ENCODE measurements around the gene SCN10A. TPM values are rescaled to one million over a fixed set of nuclear protein-coding genes. Genes with fewer than 3 reads are reported as not detected.

The SCN10A gene
- total RNA-seq, 1 donor = not detected

DNA sequence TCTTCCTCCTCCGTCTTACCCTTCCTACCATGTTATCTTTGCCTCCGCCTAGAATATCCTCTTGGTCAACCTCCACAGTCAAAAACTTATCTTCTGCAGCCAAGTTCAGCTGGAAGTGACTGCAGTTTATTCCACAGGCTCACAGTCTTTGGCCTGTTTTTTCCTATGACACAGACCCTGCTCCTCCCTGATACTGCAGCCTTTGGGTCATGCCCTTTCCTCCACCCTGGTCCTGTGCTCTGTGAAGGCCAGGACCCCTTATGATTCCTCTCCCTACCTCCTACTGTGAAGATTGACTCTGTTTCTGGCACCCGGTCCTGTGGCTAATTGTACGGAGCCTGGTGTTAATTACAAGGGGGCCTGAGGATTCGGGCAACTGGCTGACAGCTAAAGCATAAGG lies 117.3 kb downstream of the SCN10A start:
- TF ChIP-seq, protein P1, sequence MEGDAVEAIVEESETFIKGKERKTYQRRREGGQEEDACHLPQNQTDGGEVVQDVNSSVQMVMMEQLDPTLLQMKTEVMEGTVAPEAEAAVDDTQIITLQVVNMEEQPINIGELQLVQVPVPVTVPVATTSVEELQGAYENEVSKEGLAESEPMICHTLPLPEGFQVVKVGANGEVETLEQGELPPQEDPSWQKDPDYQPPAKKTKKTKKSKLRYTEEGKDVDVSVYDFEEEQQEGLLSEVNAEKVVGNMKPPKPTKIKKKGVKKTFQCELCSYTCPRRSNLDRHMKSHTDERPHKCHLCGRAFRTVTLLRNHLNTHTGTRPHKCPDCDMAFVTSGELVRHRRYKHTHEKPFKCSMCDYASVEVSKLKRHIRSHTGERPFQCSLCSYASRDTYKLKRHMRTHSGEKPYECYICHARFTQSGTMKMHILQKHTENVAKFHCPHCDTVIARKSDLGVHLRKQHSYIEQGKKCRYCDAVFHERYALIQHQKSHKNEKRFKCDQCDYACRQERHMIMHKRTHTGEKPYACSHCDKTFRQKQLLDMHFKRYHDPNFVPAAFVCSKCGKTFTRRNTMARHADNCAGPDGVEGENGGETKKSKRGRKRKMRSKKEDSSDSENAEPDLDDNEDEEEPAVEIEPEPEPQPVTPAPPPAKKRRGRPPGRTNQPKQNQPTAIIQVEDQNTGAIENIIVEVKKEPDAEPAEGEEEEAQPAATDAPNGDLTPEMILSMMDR (IDR thresholded peaks at IDR 0.05; ENCODE audit: insufficient read depth, low read length) = no peak
- no peak for DNase-seq (ENCODE audit: low read depth)
- no peak overlapping the region for H3K4me3 ChIP-seq (ENCODE audit: low read depth, low read length)

DNA sequence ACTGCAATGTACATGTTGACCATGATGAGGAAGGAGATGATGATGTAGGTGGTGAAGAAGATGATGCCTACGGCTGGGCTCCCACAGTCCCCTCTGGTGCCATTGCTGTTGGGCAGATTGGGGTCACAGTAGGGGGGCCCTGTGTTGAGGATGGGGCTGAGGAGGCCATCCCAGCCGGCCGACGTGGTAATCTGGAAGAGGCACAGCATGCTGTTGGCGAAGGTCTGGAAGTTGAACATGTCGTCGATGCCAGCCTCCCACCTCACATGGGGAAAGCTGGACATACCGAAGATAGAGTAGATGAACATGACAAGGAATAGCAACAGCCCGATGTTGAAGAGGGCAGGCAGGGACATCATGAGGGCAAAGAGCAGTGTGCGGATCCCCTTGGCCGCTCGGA lies 118.0 kb downstream of the SCN10A start:
- TF ChIP-seq, protein P1 (IDR thresholded peaks at IDR 0.05; ENCODE audit: insufficient read depth, low read length) = no peak
- H3K4me3 ChIP-seq (ENCODE audit: low read depth, low read length) = no peak overlapping the region
- DNase-seq (ENCODE audit: low read depth) = no peak

DNA sequence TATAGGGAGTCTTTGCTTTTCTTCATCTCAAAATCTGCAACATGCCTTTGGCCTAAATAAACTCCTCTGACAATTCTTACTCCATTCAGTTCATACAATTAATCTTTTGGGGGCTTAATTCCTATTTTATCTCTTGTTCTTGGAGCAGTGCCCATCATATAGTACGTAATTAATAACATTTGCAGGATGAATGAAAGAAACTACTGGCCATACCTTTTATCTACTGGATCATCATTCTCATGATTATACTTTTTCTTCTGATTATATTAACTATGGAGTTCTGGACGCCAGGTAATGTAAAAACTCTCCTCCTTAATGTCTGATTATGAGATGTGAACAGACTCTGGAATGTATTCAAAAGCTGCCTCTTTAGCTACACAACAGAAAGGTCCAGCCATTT lies 120.0 kb downstream of the SCN10A start:
- TF ChIP-seq, protein P1 (IDR thresholded peaks at IDR 0.05; ENCODE audit: insufficient read depth, low read length) = no peak
- no peak overlapping the region for H3K4me3 ChIP-seq (ENCODE audit: low read depth, low read length)
- DNase-seq (ENCODE audit: low read depth) = no peak

DNA sequence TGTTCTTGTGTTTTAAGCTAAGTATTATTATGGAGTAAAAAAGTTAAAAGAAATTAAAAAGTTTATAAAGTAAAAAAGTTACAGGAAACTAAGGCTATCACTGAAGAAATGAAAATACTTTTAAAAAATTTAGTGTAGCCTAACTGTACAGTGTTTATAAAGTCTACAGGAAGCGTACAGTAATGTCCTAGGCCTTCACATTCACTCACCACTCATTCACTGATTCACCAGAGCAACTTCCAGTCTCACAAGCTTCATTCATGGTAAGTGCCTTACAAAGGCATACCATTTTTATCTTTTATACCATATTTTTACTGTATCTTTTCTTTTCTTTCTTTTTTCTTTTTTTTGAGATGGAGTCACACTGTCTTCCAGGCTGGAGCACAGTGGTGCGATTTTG lies 125.8 kb downstream of the SCN10A start:
- no peak overlapping the region for H3K4me3 ChIP-seq (ENCODE audit: low read depth, low read length)
- peak; percentile 10 for DNase-seq (ENCODE audit: low read depth)
- TF ChIP-seq, protein P1 (IDR thresholded peaks at IDR 0.05; ENCODE audit: insufficient read depth, low read length) = no peak

DNA sequence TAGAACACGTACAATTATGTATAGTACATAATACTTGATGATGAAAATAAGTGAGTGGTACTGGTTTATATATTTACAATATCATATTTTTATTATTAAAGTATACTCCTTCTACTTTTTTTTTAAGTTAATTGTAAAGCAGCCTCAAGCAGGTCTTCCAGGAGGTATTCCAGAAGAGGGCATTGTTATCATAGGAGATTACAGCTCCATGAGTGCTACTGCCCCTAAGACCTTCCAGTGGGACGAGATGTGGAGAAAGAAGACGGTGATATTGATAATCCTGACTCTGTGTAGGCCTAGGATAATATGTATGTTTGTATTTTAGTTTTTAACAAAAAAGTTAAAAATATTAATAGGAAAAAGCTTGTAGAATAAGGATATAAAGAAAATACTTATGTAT lies 126.2 kb downstream of the SCN10A start:
- DNase-seq (ENCODE audit: low read depth) = peak; percentile 35
- TF ChIP-seq, protein P1 (IDR thresholded peaks at IDR 0.05; ENCODE audit: insufficient read depth, low read length) = no peak

DNA sequence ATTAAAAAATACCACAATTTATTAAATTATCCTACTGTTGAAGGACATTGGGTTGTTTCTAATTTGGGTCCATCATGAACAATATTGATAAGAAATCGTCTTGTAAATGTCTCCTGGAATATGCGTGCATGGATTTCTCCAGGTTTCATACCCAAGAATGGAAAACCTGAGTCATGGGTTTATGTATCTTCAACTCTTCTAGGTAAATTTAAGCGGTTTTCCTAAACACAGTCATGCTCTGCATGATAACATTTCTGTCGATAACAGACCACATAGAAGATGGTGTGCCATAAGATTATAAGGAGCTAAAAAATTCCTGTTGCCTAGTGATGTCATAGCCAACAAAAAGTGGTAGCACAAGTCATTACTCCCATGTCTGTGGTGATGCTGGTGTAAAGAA lies 126.7 kb downstream of the SCN10A start:
- no peak for DNase-seq (ENCODE audit: low read depth)
- TF ChIP-seq, protein P1 (IDR thresholded peaks at IDR 0.05; ENCODE audit: insufficient read depth, low read length) = no peak
- no peak overlapping the region for H3K4me3 ChIP-seq (ENCODE audit: low read depth, low read length)

More for the DNA sequence above, 126.2 kb downstream of the SCN10A start:
- no peak overlapping the region for H3K4me3 ChIP-seq (ENCODE audit: low read depth, low read length)

DNA sequence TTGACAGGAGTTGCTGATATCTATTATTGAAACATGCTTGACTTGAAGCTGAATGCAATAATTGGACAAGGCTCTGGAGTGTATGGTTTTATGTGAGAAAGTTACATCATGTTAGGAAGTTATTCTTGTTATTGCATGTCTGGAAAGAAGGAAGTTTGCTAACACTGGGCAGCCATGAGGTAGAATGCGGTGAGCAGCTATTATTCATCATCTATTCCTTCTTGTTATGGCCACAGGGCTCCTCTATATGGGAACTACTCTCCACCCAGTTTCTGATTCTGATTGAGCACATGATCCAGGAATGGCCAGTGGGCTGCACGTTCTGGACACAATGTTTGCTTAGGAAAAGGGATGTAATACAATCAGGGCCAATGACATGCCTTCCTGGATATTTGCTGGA lies 128.7 kb downstream of the SCN10A start:
- TF ChIP-seq, protein P1 (IDR thresholded peaks at IDR 0.05; ENCODE audit: insufficient read depth, low read length) = no peak

More for the DNA sequence above, 128.7 kb downstream of the SCN10A start:
- no peak for DNase-seq (ENCODE audit: low read depth)
- H3K4me3 ChIP-seq (ENCODE audit: low read depth, low read length) = no peak overlapping the region

Measured in fibroblast of the aortic adventitia (primary cell).